ENCODE measurements around the gene TCF3. TPM values are rescaled to one million over a fixed set of nuclear protein-coding genes. Genes with fewer than 3 reads are reported as not detected.
"Not testable (repeated sequence)": the region's sequence is repeated elsewhere in the genome, so short reads cannot be mapped to it uniquely, and the experiment has no call there.

The TCF3 gene
- total RNA-seq, 1 experiment from 2014 or later = 304 TPM

DNA sequence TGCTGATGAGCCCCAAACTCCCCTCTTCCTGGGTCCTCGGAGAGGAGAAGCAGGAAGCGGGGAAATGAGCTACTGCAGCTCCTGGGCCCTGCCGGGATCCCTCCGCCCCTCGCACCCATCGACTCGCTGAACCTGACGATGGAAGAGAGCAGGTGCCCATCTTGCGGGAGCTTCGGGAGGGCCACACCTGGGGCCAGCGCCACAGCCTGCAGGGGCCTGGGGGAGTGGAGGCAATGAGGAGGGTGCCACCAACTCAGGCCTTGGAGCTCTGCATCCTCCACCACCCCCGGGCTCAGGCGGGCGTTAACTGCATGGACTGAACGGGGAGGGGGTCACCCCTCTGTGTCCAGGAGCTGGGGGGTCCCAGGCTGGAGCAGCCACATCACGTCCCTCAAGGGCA lies 8.3 kb downstream of the TCF3 start:
- H3K79me1 ChIP-seq (ENCODE audit: insufficient read depth, low read depth, low read length, poor library complexity, severe bottlenecking) = peaks cover 5% of the 10 kb centered on the region
- H2BK20ac ChIP-seq (ENCODE audit: low read depth, low read length, poor library complexity, severe bottlenecking) = no peak overlapping the region
- no peak for DNase-seq
- H3K4ac ChIP-seq (ENCODE audit: low read depth, low read length) = no peak overlapping the region
- H3K4me2 ChIP-seq (ENCODE audit: insufficient read depth, insufficient read length, low read length) = no peak overlapping the region
- H2BK5ac ChIP-seq (ENCODE audit: insufficient read length, low read length) = no peak overlapping the region
- H3K4me3 Mint-ChIP-seq = no peak overlapping the region
- TF ChIP-seq, protein P1, sequence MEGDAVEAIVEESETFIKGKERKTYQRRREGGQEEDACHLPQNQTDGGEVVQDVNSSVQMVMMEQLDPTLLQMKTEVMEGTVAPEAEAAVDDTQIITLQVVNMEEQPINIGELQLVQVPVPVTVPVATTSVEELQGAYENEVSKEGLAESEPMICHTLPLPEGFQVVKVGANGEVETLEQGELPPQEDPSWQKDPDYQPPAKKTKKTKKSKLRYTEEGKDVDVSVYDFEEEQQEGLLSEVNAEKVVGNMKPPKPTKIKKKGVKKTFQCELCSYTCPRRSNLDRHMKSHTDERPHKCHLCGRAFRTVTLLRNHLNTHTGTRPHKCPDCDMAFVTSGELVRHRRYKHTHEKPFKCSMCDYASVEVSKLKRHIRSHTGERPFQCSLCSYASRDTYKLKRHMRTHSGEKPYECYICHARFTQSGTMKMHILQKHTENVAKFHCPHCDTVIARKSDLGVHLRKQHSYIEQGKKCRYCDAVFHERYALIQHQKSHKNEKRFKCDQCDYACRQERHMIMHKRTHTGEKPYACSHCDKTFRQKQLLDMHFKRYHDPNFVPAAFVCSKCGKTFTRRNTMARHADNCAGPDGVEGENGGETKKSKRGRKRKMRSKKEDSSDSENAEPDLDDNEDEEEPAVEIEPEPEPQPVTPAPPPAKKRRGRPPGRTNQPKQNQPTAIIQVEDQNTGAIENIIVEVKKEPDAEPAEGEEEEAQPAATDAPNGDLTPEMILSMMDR (conservative IDR thresholded peaks at IDR 0.05) = no peak
- H2AFZ ChIP-seq (ENCODE audit: low read length) = no peak overlapping the region
- H3K4me1 Mint-ChIP-seq = peaks cover 0 to 3% of the 10 kb centered on the region in 2 experiments; a peak in 1 of 4 replicates
- H3K23ac ChIP-seq (ENCODE audit: insufficient read length, low read depth, low read length) = no peak overlapping the region
- H3K9ac ChIP-seq (ENCODE audit: extremely low read depth, insufficient read length, low read length) = no peak overlapping the region
- no peaks in the 10 kb centered on the region for H3K9me3 ChIP-seq (ENCODE audit: control insufficient read depth, low read depth, low read length)
- H4K8ac ChIP-seq (replicated peaks; ENCODE audit: insufficient read length, low read depth, low read length) = no peak overlapping the region
- H4K91ac ChIP-seq (ENCODE audit: insufficient read length, low read depth, low read length) = no peak overlapping the region
- H3K14ac ChIP-seq (ENCODE audit: insufficient read depth, low read length) = no peak overlapping the region
- no CpG with 5 or more reads among the region's 16 CpGs for WGBS (ENCODE audit: extremely low coverage, insufficient read length, low lambda C conversion rate)
- no peaks in the 10 kb centered on the region for H3K23me2 ChIP-seq (ENCODE audit: insufficient read length, low read depth, low read length, poor library complexity, severe bottlenecking)
- no peaks in the 10 kb centered on the region for H3K4me1 ChIP-seq (ENCODE audit: insufficient read depth, low read length)
- no peak overlapping the region for H3K27ac Mint-ChIP-seq
- H4K20me1 ChIP-seq (ENCODE audit: control insufficient read depth, insufficient read depth, insufficient read length) = no peaks in the 10 kb centered on the region
- H2AK5ac ChIP-seq (ENCODE audit: insufficient read length, low read length) = no peak overlapping the region
- peaks cover 2% of the 10 kb centered on the region; the same call in 1 of the 2 replicates for H3K79me2 ChIP-seq (ENCODE audit: insufficient read depth, low read length)
- H3K18ac ChIP-seq (ENCODE audit: insufficient read length, low read depth, low read length) = no peak overlapping the region
- H3K56ac ChIP-seq (ENCODE audit: insufficient read length, low read depth, low read length) = no peak overlapping the region
- peaks cover 39 to 83% (median 68%) of the 10 kb centered on the region in 3 experiments; a peak in 6 of 7 replicates for H3K36me3 Mint-ChIP-seq (ENCODE audit: insufficient read depth in 1 of 3, low read depth in 3 of 3)
- no peak overlapping the region for H3T11ph ChIP-seq (ENCODE audit: low read length)
- H2BK15ac ChIP-seq (ENCODE audit: low read depth, low read length) = no peak overlapping the region
- H2BK12ac ChIP-seq (ENCODE audit: insufficient read length, low read depth, low read length) = no peak overlapping the region
- no peak overlapping the region for H4K5ac ChIP-seq (ENCODE audit: insufficient read length, low read depth, low read length)
- no peaks in the 10 kb centered on the region; a peak in 1 of 5 replicates for H3K9me3 Mint-ChIP-seq
- H3K27ac ChIP-seq (ENCODE audit: insufficient read length, low read depth, low read length) = no peak overlapping the region
- H3K27me3 Mint-ChIP-seq (ENCODE audit: low read depth) = no peaks in the 10 kb centered on the region
- H3K27me3 ChIP-seq (ENCODE audit: insufficient read depth, low read length) = no peaks in the 10 kb centered on the region
- no peak overlapping the region for H2BK120ac ChIP-seq (ENCODE audit: low read depth, low read length, poor library complexity, severe bottlenecking)

DNA sequence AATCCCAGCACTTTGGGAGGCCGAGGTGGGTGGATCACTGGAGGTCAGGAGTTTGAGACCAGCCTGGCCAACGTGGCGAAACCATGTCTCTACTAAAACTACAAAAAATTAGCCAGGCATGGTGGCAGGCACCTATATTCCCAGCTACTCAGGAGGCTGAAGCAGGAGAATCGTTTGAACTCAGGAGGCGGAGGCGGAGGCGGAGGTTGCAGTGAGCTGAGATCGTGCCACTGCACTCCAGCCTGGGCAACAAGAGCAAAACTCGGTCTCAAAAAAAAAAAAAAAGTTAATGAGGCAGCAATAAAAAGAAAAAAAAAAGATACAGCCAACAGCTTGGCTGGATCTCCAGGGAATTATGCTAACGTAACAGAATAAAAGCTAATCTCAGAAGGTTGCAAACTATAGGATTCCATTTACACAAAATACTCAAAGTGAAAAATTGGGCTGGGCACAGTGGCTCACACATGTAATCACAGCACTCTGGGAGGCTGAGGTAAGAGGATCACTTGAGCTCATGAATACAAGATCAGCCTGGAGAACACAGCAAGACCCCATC lies 11.4 kb downstream of the TCF3 start:
- not testable (repeated sequence) for H3K4ac ChIP-seq (ENCODE audit: low read depth, low read length); H2AFZ ChIP-seq (ENCODE audit: low read length); H3K4me2 ChIP-seq (ENCODE audit: insufficient read depth, insufficient read length, low read length); H3K4me1 Mint-ChIP-seq; DNase-seq; H4K20me1 ChIP-seq (ENCODE audit: control insufficient read depth, insufficient read depth, insufficient read length); H4K5ac ChIP-seq (ENCODE audit: insufficient read length, low read depth, low read length); H3K27ac Mint-ChIP-seq; H3K9me3 Mint-ChIP-seq; H3K27me3 Mint-ChIP-seq (ENCODE audit: low read depth); H3K79me2 ChIP-seq (ENCODE audit: insufficient read depth, low read length); H3K18ac ChIP-seq (ENCODE audit: insufficient read length, low read depth, low read length); H2BK15ac ChIP-seq (ENCODE audit: low read depth, low read length); H3K27ac ChIP-seq (ENCODE audit: insufficient read length, low read depth, low read length); H2BK5ac ChIP-seq (ENCODE audit: insufficient read length, low read length); H4K91ac ChIP-seq (ENCODE audit: insufficient read length, low read depth, low read length); H3K9me3 ChIP-seq (ENCODE audit: control insufficient read depth, low read depth, low read length); H2AK5ac ChIP-seq (ENCODE audit: insufficient read length, low read length); H3T11ph ChIP-seq (ENCODE audit: low read length); H4K8ac ChIP-seq (replicated peaks; ENCODE audit: insufficient read length, low read depth, low read length); H3K4me1 ChIP-seq (ENCODE audit: insufficient read depth, low read length); H3K27me3 ChIP-seq (ENCODE audit: insufficient read depth, low read length); H3K23me2 ChIP-seq (ENCODE audit: insufficient read length, low read depth, low read length, poor library complexity, severe bottlenecking); H2BK20ac ChIP-seq (ENCODE audit: low read depth, low read length, poor library complexity, severe bottlenecking); H3K56ac ChIP-seq (ENCODE audit: insufficient read length, low read depth, low read length); H3K4me3 Mint-ChIP-seq; H3K79me1 ChIP-seq (ENCODE audit: insufficient read depth, low read depth, low read length, poor library complexity, severe bottlenecking); H3K23ac ChIP-seq (ENCODE audit: insufficient read length, low read depth, low read length); H2BK120ac ChIP-seq (ENCODE audit: low read depth, low read length, poor library complexity, severe bottlenecking); H3K9ac ChIP-seq (ENCODE audit: extremely low read depth, insufficient read length, low read length); H2BK12ac ChIP-seq (ENCODE audit: insufficient read length, low read depth, low read length); H3K14ac ChIP-seq (ENCODE audit: insufficient read depth, low read length)
- no CpG with 5 or more reads among the region's 10 CpGs for WGBS (ENCODE audit: extremely low coverage, insufficient read length, low lambda C conversion rate)
- H3K36me3 Mint-ChIP-seq (ENCODE audit: insufficient read depth in 1 of 3, low read depth in 3 of 3) = peaks cover 58 to 87% (median 76%) of the 10 kb centered on the region in 3 experiments

Measured in H9 (cell line).